HG02938 (cell line): ENCODE measurements around the gene LRRFIP1.

Experiments
- ATAC-seq: cut with Tn5 transposase; IDR thresholded peaks from one replicate; pipeline ENCODE4 v1.9.1; 2021; ENCODE audit warnings: mild to moderate bottlenecking, moderate library complexity; ENCODE audit not compliant: unreplicated experiment

Gene LRRFIP1

GRCh38 chr2:237617587-237617982 is 9.8 kb upstream of the LRRFIP1 start:
- ATAC-seq = no peak

- no peak for ATAC-seq
These were observed 8.9 kb upstream of the LRRFIP1 start for GRCh38 chr2:237618449-237618848.

GRCh38 chr2:237623428-237624403 is 3.7 kb upstream of the LRRFIP1 start:
- ATAC-seq = no peak

GRCh38 chr2:237624565-237624964 is 2.8 kb upstream of the LRRFIP1 start:
- ATAC-seq = no peak

- no peak for ATAC-seq
These were observed 2.1 kb upstream of the LRRFIP1 start for GRCh38 chr2:237625216-237625705.

- no peak for ATAC-seq
These were observed 1.6 kb upstream of the LRRFIP1 start for GRCh38 chr2:237625777-237626176.

GRCh38 chr2:237626813-237627440 is 460 bp upstream of the LRRFIP1 start:
- ATAC-seq = no peak

- ATAC-seq = no peak
These were observed 1.1 kb downstream of the LRRFIP1 start for GRCh38 chr2:237628247-237629187.

GRCh38 chr2:237629188-237629534 is 1.8 kb downstream of the LRRFIP1 start:
- no peak for ATAC-seq

GRCh38 chr2:237629739-237630138 is 2.4 kb downstream of the LRRFIP1 start:
- no peak for ATAC-seq

- no peak for ATAC-seq
These were observed 3.0 kb downstream of the LRRFIP1 start for GRCh38 chr2:237630216-237631000.

- no peak for ATAC-seq
These were observed 3.8 kb downstream of the LRRFIP1 start for GRCh38 chr2:237631007-237631785.

- ATAC-seq = no peak
These were observed 4.6 kb downstream of the LRRFIP1 start for GRCh38 chr2:237631801-237632585.

GRCh38 chr2:237633061-237633561 is 5.7 kb downstream of the LRRFIP1 start:
- ATAC-seq = no peak

GRCh38 chr2:237636578-237636977 is 9.2 kb downstream of the LRRFIP1 start:
- ATAC-seq = no peak

GRCh38 chr2:237637429-237638135 is 10.2 kb downstream of the LRRFIP1 start:
- ATAC-seq = no peak

GRCh38 chr2:237638176-237638575 is 10.8 kb downstream of the LRRFIP1 start:
- ATAC-seq = no peak
